Retina (tissue), 1 donor: Measurements from ENCODE around the gene TRAPPC2L.

ENCODE experiments used
- DNase-seq: peaks from one replicate; pipeline ENCODE4 v3.0.0-alpha.2; 2016

TRAPPC2L gene

GRCh38 chr16:88861359-88861758, 4.4 kb downstream of the TRAPPC2L start:
- no peak for DNase-seq

DNA sequence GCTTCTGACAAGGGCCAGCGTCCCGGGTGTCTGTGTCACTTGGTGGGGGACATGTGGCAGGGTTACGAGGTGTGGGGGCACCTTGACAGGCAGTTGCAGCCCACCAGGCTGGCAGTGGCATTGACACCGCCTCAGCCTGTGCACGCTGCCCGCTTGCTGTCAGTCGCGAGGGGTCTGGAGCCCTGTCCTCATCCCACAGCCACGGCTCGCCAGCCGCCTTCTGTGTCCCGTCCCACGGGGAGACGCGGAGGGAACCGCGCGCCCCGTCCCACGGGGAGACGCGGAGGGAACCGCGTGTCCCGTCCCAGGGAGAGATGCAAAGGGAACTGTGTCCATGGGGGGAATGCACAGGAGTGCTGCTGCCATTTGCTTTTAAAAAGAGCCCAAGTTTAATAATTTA, 6.0 kb downstream of the TRAPPC2L start:
- DNase-seq: no peak

GRCh38 chr16:88863426-88863825, 6.5 kb downstream of the TRAPPC2L start:
- no peak for DNase-seq

- DNase-seq: no peak
These were observed 7.2 kb downstream of the TRAPPC2L start for GRCh38 chr16:88864099-88864498.

- no peak for DNase-seq
These were observed 7.6 kb downstream of the TRAPPC2L start for GRCh38 chr16:88864521-88864920.

DNA sequence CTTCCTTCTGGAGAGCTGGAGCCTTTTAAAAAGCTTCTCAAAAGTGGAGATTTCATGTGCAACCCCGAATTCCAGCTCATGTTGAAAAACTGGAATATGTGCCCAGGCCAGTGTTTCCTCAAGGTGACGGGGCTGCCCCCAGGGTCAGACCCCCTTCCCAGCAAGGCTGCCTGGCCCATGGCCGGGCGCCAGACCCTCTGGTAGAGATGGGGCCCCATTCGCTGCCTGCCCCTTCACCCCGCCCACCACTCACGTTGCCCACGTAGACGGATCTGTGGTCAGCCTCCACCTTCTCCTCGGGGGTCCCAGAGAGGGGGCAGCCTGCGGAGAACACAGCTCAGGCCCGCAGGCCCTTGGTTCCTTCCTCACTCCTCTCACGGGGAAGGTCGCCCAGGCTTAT, 8.4 kb downstream of the TRAPPC2L start:
- DNase-seq: no peak

DNA sequence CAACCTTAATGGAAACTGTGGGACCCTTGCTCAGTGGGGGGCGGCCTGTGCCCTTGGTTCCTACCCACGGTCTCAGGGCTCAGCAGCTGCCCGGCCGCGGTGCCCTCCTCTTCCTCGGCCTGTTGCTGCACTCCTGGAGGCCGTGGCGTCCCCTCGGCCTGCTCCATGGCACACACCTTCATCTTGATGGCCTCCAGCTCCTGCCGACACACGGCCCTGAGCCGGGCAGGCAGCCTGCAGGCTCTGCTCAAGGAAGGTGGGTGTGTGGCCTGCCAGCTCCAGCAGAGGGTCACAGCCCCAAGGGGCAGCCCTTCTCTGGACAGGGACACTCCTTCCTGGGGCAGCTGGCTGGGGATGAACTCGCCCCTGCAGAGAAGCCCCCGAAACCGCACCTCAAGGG, 8.8 kb downstream of the TRAPPC2L start:
- no peak for DNase-seq

DNA sequence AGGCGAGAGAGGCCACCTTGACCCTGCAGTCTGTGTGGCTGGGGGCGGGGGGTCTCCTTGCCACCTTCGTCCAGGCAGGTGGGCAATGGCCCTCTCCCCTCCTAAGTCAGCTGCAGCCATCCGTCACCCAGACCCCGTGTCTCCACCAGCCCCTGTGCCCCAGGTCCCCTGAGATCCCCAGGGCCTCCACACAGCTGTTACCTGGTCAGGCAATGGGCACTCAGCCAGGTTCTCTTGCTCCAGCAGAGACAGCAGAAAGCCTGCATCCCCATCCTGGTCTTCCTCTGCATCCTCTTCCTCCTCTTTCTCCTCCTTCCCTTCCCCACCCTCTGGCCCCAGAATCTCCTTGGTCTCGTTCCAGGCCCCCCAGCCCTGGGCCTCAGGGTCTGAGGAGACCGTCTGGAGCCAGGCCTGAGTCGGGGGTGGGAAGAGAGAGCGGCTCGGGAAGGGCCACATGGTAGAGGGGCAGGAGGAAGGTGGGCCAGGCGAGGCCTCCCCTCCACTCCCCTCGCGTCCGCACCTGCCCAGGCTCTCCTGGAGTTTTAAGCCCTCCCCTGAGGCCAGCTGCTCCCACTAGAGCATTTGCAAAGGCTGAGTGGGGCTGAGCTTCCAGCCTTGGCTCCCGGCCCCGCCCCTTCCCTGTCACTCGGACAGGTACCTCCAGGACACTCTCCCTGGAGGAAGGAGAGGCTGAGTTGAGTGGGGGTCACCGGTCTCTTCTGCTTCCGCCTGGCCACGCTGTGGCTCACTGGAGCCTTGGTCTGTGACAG, 9.4 kb downstream of the TRAPPC2L start, which contains the start of gene PABPN1L:
TSS of gene PABPN1L (minus strand) at position 510 of the 770 bp plus-strand sequence. CDS start at position 456, 54 bp downstream.
- DNase-seq: no peak

GRCh38 chr16:88867581-88868246, 10.8 kb downstream of the TRAPPC2L start:
- DNase-seq: no peak

- no peak for DNase-seq
These were observed 12.2 kb downstream of the TRAPPC2L start for GRCh38 chr16:88868974-88869672.

DNA sequence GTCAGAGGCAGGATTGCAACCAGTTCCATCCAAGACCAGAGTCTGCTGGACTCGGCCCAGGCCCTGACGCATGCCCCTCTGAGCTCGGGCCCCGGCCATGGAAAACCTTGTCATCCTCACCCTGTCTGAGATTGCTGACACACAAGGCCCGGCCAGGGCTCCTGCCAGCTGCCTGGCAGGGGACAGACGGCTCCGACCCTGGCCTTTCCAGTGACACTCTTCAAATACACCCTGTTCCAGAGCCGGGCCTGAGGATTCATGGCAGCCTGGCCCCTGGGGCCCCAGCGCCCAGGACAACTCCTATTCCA, 12.7 kb downstream of the TRAPPC2L start:
- DNase-seq: no peak

- no peak for DNase-seq
These were observed 13.9 kb downstream of the TRAPPC2L start for GRCh38 chr16:88870608-88871348.

GRCh38 chr16:88871349-88871702, 14.4 kb downstream of the TRAPPC2L start:
- no peak for DNase-seq

GRCh38 chr16:88871730-88872416, 14.9 kb downstream of the TRAPPC2L start:
- DNase-seq: no peak

DNA sequence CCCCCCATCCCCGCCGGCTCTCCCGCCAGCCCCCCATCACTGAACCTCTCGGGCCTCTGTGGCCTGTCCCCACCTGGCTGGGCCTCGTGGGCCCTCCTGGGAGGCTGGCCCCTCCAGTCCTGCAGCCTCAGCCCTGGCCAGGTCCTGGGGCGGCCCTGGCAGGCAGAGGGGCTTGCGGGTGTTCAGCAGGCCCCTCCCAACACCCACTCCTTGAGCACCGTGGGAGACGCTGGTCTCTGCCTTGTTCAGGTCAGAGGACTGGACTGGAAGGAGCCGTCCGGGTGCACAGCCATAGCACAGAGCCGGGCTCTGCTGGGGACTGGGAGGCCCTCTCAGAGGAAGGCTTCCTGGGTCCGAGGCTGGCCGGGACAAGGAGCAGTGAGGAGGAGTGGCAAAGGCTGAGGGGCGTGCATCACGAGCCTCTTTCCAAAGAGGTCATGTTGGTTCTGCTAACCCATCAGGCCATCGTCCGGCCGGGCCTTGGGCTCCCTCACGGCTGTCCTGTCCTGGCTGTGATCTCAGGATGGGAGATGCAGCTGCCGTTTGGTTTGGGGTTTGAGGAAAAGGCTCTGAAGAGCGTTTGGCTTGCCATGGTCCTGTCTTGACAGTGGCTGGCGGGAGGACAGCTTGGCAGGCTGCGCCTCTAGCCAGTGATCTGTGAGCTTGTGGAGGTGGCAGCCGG, 15.9 kb downstream of the TRAPPC2L start:
- DNase-seq: no peak

- no peak for DNase-seq
These were observed 18.1 kb downstream of the TRAPPC2L start for GRCh38 chr16:88874938-88875599.

DNA sequence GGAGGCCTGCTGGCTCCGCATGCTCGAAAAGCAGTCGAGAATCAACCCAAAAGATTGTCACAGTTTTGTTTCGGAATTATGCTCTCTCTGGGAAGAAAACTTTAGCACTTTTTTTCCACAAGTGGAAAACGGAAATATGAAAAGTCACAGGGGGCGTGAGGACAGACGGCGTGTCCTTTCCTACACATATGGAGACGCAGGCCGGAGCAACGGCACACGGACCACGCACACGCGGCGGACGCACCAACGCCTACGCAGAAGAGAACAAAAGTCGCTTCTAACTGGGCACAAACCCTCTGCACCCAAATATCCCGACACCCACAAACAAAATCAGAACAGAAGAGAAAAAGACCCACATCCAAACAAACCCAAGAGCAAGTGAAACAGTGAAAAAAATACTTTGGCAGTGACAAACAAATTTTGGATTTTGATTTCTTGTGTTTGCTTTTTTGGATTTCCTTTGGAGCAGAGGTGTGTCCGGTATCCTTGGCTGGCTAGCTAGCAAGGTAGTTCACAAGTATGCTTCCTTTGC, 18.8 kb downstream of the TRAPPC2L start:
- no peak for DNase-seq

DNA sequence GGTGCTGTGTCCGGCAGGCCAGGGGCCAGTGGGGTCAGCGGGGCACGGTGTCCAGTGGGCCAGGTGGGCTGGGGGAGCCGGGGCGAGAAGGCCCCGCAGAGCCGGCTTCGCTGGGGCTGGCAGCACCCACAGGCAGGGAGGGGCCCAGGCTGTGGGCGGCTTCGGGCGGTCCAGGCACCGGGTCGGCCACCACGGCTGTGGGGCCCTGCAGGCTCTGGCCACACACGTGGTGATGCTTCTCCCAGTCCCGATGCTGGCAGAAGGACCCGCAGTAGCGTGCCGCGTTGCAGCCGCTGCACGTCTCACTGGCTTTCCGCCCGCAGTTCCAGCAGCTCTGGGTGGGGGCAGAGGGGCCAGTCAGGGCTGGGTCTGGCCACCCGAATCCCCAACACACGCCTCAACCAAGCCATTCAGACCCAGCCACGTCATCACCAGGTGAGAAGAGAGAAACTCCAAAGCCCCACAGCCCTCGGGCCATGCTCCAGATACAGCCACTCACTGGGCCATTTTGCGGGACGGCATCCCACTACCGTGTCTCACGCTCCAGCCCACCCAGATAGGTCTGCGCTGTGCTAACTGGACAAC, 20.1 kb downstream of the TRAPPC2L start:
- DNase-seq: no peak

GRCh38 chr16:88877564-88878289, 20.8 kb downstream of the TRAPPC2L start:
- no peak for DNase-seq

GRCh38 chr16:88878356-88878755, 21.4 kb downstream of the TRAPPC2L start:
- DNase-seq: no peak
